Activated T-cell treated with anti-CD3 and anti-CD28 coated beads, Interleukin-2, amount 50 U/mL, for 1 hour (primary cell): ENCODE results near the gene TPD52L1.

Source experiments
- DNase-seq: peaks from one replicate; pipeline ENCODE4 v3.0.0-alpha.2; 2020

Gene TPD52L1

GRCh38 chr6:125312950-125313349 is 159.4 kb downstream of the TPD52L1 start:
- no peak for DNase-seq
